Measurements from ENCODE around the gene SPAG17.

GRCh38 chr1:117967477-117967876, 217.6 kb downstream of the SPAG17 start:
- TF ChIP-seq, protein P1, sequence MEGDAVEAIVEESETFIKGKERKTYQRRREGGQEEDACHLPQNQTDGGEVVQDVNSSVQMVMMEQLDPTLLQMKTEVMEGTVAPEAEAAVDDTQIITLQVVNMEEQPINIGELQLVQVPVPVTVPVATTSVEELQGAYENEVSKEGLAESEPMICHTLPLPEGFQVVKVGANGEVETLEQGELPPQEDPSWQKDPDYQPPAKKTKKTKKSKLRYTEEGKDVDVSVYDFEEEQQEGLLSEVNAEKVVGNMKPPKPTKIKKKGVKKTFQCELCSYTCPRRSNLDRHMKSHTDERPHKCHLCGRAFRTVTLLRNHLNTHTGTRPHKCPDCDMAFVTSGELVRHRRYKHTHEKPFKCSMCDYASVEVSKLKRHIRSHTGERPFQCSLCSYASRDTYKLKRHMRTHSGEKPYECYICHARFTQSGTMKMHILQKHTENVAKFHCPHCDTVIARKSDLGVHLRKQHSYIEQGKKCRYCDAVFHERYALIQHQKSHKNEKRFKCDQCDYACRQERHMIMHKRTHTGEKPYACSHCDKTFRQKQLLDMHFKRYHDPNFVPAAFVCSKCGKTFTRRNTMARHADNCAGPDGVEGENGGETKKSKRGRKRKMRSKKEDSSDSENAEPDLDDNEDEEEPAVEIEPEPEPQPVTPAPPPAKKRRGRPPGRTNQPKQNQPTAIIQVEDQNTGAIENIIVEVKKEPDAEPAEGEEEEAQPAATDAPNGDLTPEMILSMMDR (IDR thresholded peaks at IDR 0.05), result no peak
- TF ChIP-seq POLR2A (IDR thresholded peaks at IDR 0.05) (no peak), EP300 (IDR thresholded peaks at IDR 0.05) (no peak), POLR2AphosphoS5 (IDR thresholded peaks at IDR 0.05) (no peak)

All from sigmoid colon (tissue), 4 donors.